ENCODE results near the gene VEPH1. TPM values are rescaled to one million over a fixed set of nuclear protein-coding genes. Genes with fewer than 3 reads are reported as not detected.

The VEPH1 gene
- polyA plus RNA-seq (2011; rRNA removed) (17.9 and 27.8 TPM in 2 replicates), polyA minus RNA-seq (2011; rRNA and poly(A)+ RNA removed) (24.2 and 27.3 TPM in 2 replicates)

GRCh38 chr3:157502916-157503595 lies at the start of gene VEPH1:
Gene VEPH1, minus strand, starts transcription at chr3:157503416. Its CDS starts 8,067 bp downstream, at chr3:157495349.
- ChIA-PET POLR2A (interaction anchor here (0.5 kb wide), 1 partner anchor 960 kb away, joined by 3 read pairs; no protein-coding TSS in a partner anchor), CTCF (interaction anchor here (1.7 kb wide), 1 partner anchor 10 kb away, joined by 10 read pairs; no protein-coding TSS in a partner anchor)
- H3K27me3 ChIP-seq (ENCODE audit: control insufficient read depth, insufficient read depth, low read length): no peaks in the 10 kb centered on the region
- TF ChIP-seq CTCF (IDR thresholded peaks at IDR 0.05; ENCODE audit: insufficient read depth, low read depth, low read length): no peak
- H3K36me3 ChIP-seq (ENCODE audit: control insufficient read depth, insufficient read depth, low read length): no peaks in the 10 kb centered on the region
- no peak for DNase-seq (ENCODE audit: low read depth)
- H3K4me3 ChIP-seq (ENCODE audit: low read depth, low read length): no peak within 1 kb of the TSS

GRCh38 chr3:157551961-157552360 lies 48.7 kb upstream of the VEPH1 start:
- ChIA-PET CTCF (interaction anchor here (0.7 to 2.1 kb wide), 4 partner anchors 9 to 21 kb away, joined by 3 to 7 read pairs (median 3); no protein-coding TSS in a partner anchor), POLR2A (no interaction called here)

DNA sequence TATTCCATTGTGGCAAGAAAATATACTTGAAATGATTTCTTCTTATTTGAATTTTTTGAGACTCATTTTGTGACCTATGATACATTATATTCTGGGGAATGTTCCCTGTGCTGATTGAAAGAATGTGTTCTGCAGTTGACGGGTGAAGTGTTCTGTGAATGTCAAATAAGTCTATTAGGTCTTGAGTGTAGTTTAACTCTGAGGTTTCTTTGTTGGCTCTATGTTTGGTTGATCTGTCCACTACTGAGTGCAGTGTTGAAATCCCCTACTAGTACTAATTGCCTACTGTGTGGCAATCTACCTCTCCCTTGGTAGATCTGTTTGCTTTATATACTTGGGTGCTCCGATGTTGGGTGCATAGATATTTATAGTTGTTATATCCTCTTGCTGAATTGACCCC lies 46.3 kb upstream of the VEPH1 start:
- Histone ChIP-seq H3K4me3 (ENCODE audit: low read depth, low read length) (no peak overlapping the region), H3K27me3 (ENCODE audit: control insufficient read depth, insufficient read depth, low read length) (no peaks in the 10 kb centered on the region), H3K36me3 (ENCODE audit: control insufficient read depth, insufficient read depth, low read length) (no peaks in the 10 kb centered on the region)
- TF ChIP-seq CTCF (IDR thresholded peaks at IDR 0.05; ENCODE audit: insufficient read depth, low read depth, low read length): no peak
- POLR2A ChIA-PET: no interaction called here
- no peak for DNase-seq (ENCODE audit: low read depth)
- CTCF ChIA-PET: no interaction called here

More at GRCh38 chr3:157551961-157552360, 48.7 kb upstream of the VEPH1 start:
- no peaks in the 10 kb centered on the region for H3K27me3 ChIP-seq (ENCODE audit: control insufficient read depth, insufficient read depth, low read length)
- TF ChIP-seq CTCF (IDR thresholded peaks at IDR 0.05; ENCODE audit: insufficient read depth, low read depth, low read length): no peak
- H3K36me3 ChIP-seq (ENCODE audit: control insufficient read depth, insufficient read depth, low read length): no peaks in the 10 kb centered on the region
- no peak overlapping the region for H3K4me3 ChIP-seq (ENCODE audit: low read depth, low read length)
- DNase-seq (ENCODE audit: low read depth): no peak

DNA sequence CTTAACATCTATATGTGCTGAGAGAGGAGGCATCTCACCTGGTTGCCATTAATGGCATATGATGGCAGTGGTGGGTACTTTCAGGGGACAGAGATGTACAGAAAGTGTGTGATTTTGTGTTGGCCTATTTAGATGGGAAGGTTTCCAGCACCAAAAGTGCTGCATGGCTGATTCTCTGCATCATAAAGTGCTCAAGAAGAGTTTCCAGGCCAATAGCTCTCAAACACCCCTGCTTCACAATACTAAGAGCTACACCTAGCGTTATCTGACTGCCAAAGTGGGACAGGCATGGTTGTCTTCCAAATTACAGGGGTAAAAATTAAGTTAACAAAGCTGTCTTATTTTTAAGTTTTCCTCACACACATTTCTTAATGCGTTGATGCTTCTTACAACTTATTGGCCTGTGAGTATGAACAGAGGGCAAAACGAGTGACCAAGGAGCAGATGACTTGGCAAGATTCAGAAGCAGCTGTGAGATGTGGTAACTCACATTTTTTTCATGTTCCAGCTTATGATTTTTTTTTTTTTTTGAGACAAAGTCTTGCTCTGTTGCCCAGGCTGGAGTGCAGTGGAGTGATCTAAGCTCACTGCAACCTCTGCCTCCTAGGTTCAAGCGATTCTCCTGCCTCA lies 41.4 kb upstream of the VEPH1 start:
- ChIA-PET CTCF (interaction anchor here (1.0 to 8.0 kb wide), 3 partner anchors 12 to 62 kb away, joined by 4 to 70 read pairs (median 16); no protein-coding TSS in a partner anchor), POLR2A (interaction anchor here (0.6 kb wide), 2 partner anchors 12 to 15 kb away, joined by 3 read pairs; no protein-coding TSS in a partner anchor)
- no peaks in the 10 kb centered on the region; the same call in 1 of the 2 replicates for H3K27me3 ChIP-seq (ENCODE audit: control insufficient read depth, insufficient read depth, low read length)
- no peaks in the 10 kb centered on the region for H3K36me3 ChIP-seq (ENCODE audit: control insufficient read depth, insufficient read depth, low read length)
- no peak for DNase-seq (ENCODE audit: low read depth)
- H3K4me3 ChIP-seq (ENCODE audit: low read depth, low read length): no peak overlapping the region
- TF ChIP-seq CTCF (IDR thresholded peaks at IDR 0.05; ENCODE audit: insufficient read depth, low read depth, low read length): no peak

- CTCF ChIA-PET: interaction anchor here (0.7 to 8.0 kb wide), 7 partner anchors 8 to 907 kb away, joined by 3 to 70 read pairs (median 4); no protein-coding TSS in a partner anchor
- no peak for DNase-seq (ENCODE audit: low read depth)
Observed at GRCh38 chr3:157543501-157544035, 40.4 kb upstream of the VEPH1 start.

More at GRCh38 chr3:157543501-157544035, 40.4 kb upstream of the VEPH1 start:
- POLR2A ChIA-PET: no interaction called here
- Histone ChIP-seq H3K27me3 (ENCODE audit: control insufficient read depth, insufficient read depth, low read length) (no peaks in the 10 kb centered on the region; the same call in 1 of the 2 replicates), H3K36me3 (ENCODE audit: control insufficient read depth, insufficient read depth, low read length) (no peaks in the 10 kb centered on the region), H3K4me3 (ENCODE audit: low read depth, low read length) (peak overlapping the region; percentile 49)
- no peak for TF ChIP-seq CTCF (IDR thresholded peaks at IDR 0.05; ENCODE audit: insufficient read depth, low read depth, low read length)
